Measurements from ENCODE around the gene ADRM1.

ADRM1 gene

GRCh38 chr20:62280303-62280702 is 22.5 kb upstream of the ADRM1 start:
- no peak for ATAC-seq
- TF ChIP-seq GLIS3 (CRISPR knock-in tag; IDR thresholded peaks at IDR 0.05) (no peak), RARB (CRISPR knock-in tag; IDR thresholded peaks at IDR 0.05) (no peak), TCF4 (CRISPR knock-in tag; IDR thresholded peaks at IDR 0.05; ENCODE audit: borderline replicate concordance) (no peak), ZC3H10 (CRISPR knock-in tag; IDR thresholded peaks at IDR 0.05) (no peak), CSRNP3 (CRISPR knock-in tag; IDR thresholded peaks at IDR 0.05) (no peak), PATZ1 (CRISPR knock-in tag; IDR thresholded peaks at IDR 0.05; ENCODE audit: borderline replicate concordance) (no peak), PPARA (CRISPR knock-in tag; IDR thresholded peaks at IDR 0.05; ENCODE audit: borderline replicate concordance) (no peak), ZFP3 (CRISPR knock-in tag; IDR thresholded peaks at IDR 0.05) (no peak), CREB5 (CRISPR knock-in tag; IDR thresholded peaks at IDR 0.05; ENCODE audit: low read depth) (no peak), POU6F1 (CRISPR knock-in tag; IDR thresholded peaks at IDR 0.05; ENCODE audit: borderline replicate concordance, low read depth) (no peak), ZFP30 (CRISPR knock-in tag; IDR thresholded peaks at IDR 0.05) (no peak), SNAI2 (CRISPR knock-in tag; IDR thresholded peaks at IDR 0.05) (no peak), TOX (CRISPR knock-in tag; IDR thresholded peaks at IDR 0.05; ENCODE audit: borderline replicate concordance) (no peak), ISL1 (CRISPR knock-in tag; IDR thresholded peaks at IDR 0.05) (no peak), ZNF70 (CRISPR knock-in tag; IDR thresholded peaks at IDR 0.05) (no peak), ARNTL (CRISPR knock-in tag; IDR thresholded peaks at IDR 0.05; ENCODE audit: borderline replicate concordance, low read depth) (no peak)

- ATAC-seq, result no peak
- TF ChIP-seq GLIS3 (CRISPR knock-in tag; IDR thresholded peaks at IDR 0.05) (no peak), ZC3H10 (CRISPR knock-in tag; IDR thresholded peaks at IDR 0.05) (no peak), CREB5 (CRISPR knock-in tag; IDR thresholded peaks at IDR 0.05; ENCODE audit: low read depth) (no peak), CSDC2 (CRISPR knock-in tag; IDR thresholded peaks at IDR 0.05) (no peak), ZNF565 (CRISPR knock-in tag; conservative IDR thresholded peaks at IDR 0.05; ENCODE audit: low read depth) (no peak), ESRRG (CRISPR knock-in tag; IDR thresholded peaks at IDR 0.05) (no peak), TCF4 (CRISPR knock-in tag; IDR thresholded peaks at IDR 0.05; ENCODE audit: borderline replicate concordance) (no peak), PATZ1 (CRISPR knock-in tag; IDR thresholded peaks at IDR 0.05; ENCODE audit: borderline replicate concordance) (no peak), TSHZ2 (CRISPR knock-in tag; IDR thresholded peaks at IDR 0.05) (no peak), ISL1 (CRISPR knock-in tag; IDR thresholded peaks at IDR 0.05) (no peak), ZFP30 (CRISPR knock-in tag; IDR thresholded peaks at IDR 0.05) (no peak), ZFP3 (CRISPR knock-in tag; IDR thresholded peaks at IDR 0.05) (no peak), SNAI2 (CRISPR knock-in tag; IDR thresholded peaks at IDR 0.05) (no peak), POU6F1 (CRISPR knock-in tag; IDR thresholded peaks at IDR 0.05; ENCODE audit: borderline replicate concordance, low read depth) (no peak), ZNF70 (CRISPR knock-in tag; IDR thresholded peaks at IDR 0.05) (no peak), OSR1 (CRISPR knock-in tag; IDR thresholded peaks at IDR 0.05) (no peak), RARB (CRISPR knock-in tag; IDR thresholded peaks at IDR 0.05) (no peak), BACH2 (CRISPR knock-in tag; IDR thresholded peaks at IDR 0.05; ENCODE audit: borderline replicate concordance) (no peak)
Measured at GRCh38 chr20:62281161-62281933, 21.4 kb upstream of the ADRM1 start.

All from SK-N-SH treated with all-trans-retinoic acid at 6 μM for 48 hours (cell line).